MM.1S (cell line): Measurements from ENCODE around the gene PPM1H.

ENCODE experiments used
- DNase-seq: peaks from one replicate; pipeline ENCODE4 v3.0.0-alpha.2; 2015
- H2AFZ ChIP-seq: fragments of 300-600 bp; sonication (generic); 2 replicates; pipeline ENCODE4 v1.6.0; 2016; ENCODE audit warnings: antibody characterized with exemption, low read length
- H3F3A ChIP-seq: fragments of 300-600 bp; sonication (generic); 2 replicates; pipeline ENCODE4 v1.6.1; 2016; ENCODE audit warnings: mild to moderate bottlenecking, antibody characterized with exemption, low read length, moderate library complexity, mixed read lengths; ENCODE audit not compliant: insufficient read depth
- H3K27ac ChIP-seq: fragments of 300-600 bp; sonication (generic); 2 replicates; pipeline ENCODE4 v1.5.1; 2016; ENCODE audit warnings: mild to moderate bottlenecking, low read length
- H3K27me3 ChIP-seq: fragments of 300-600 bp; sonication (generic); replicated peaks from 2 replicates; pipeline ENCODE4 v1.6.0; 2016; ENCODE audit warnings: low read length; ENCODE audit not compliant: insufficient read depth
- H3K36me3 ChIP-seq: fragments of 300-600 bp; sonication (generic); replicated peaks from 2 replicates; pipeline ENCODE4 v1.6.1; 2016; ENCODE audit warnings: mild to moderate bottlenecking, low read length, mixed read lengths; ENCODE audit not compliant: insufficient read depth
- H3K4me1 ChIP-seq: fragments of 300-600 bp; sonication (generic); 2 replicates; pipeline ENCODE4 v1.6.1; 2016; ENCODE audit warnings: low read length, mixed read lengths
- H3K4me2 ChIP-seq: fragments of 300-600 bp; sonication (generic); 2 replicates; pipeline ENCODE4 v1.6.0; 2016; ENCODE audit warnings: low read depth, low read length
- H3K4me3 ChIP-seq: fragments of 300-600 bp; sonication (generic); 2 replicates; pipeline ENCODE4 v1.5.1; 2016; ENCODE audit warnings: low read length, mixed read lengths
- H3K79me2 ChIP-seq: fragments of 300-600 bp; sonication (generic); 2 replicates; pipeline ENCODE4 v1.6.1; 2016; ENCODE audit warnings: mixed run types, low read length, mixed read lengths
- H3K9ac ChIP-seq: fragments of 300-600 bp; sonication (generic); 2 replicates; pipeline ENCODE4 v1.6.1; 2016; ENCODE audit warnings: low read length, mixed read lengths
- H3K9me2 ChIP-seq: fragments of 300-600 bp; sonication (generic); replicated peaks from 2 replicates; pipeline ENCODE4 v1.6.1; 2016; ENCODE audit warnings: mild to moderate bottlenecking, low read length, mixed read lengths; ENCODE audit not compliant: insufficient read depth
- H3K9me3 ChIP-seq: fragments of 300-600 bp; sonication (generic); replicated peaks from 2 replicates; pipeline ENCODE4 v1.6.1; 2016; ENCODE audit warnings: mild to moderate bottlenecking, low read length, mixed read lengths; ENCODE audit not compliant: insufficient read depth
- H4K20me1 ChIP-seq: fragments of 300-600 bp; sonication (generic); 2 replicates; pipeline ENCODE4 v1.6.1; 2016; ENCODE audit warnings: mild to moderate bottlenecking, low read length, moderate library complexity, mixed read lengths; ENCODE audit not compliant: insufficient read depth
- EZH2 ChIP-seq: fragments of 300-600 bp; sonication (generic); optimal IDR thresholded peaks from 2 replicates; pipeline ENCODE3; 2017; ENCODE audit warnings: low read depth, mild to moderate bottlenecking, antibody characterized with exemption, low read length, mixed read lengths
- EZH2phosphoT487 ChIP-seq: fragments of 300-600 bp; sonication (generic); IDR thresholded peaks from 2 replicates; pipeline ENCODE4 v1.6.1; 2018; ENCODE audit warnings: antibody characterized with exemption, low read length
- TF ChIP-seq, protein P1 (sequence below): fragments of 300-600 bp; sonication (generic); IDR thresholded peaks from 2 replicates; pipeline ENCODE4 v1.5.1; 2016; ENCODE audit warnings: antibody characterized with exemption, low read length, mixed read lengths

PPM1H gene

DNA sequence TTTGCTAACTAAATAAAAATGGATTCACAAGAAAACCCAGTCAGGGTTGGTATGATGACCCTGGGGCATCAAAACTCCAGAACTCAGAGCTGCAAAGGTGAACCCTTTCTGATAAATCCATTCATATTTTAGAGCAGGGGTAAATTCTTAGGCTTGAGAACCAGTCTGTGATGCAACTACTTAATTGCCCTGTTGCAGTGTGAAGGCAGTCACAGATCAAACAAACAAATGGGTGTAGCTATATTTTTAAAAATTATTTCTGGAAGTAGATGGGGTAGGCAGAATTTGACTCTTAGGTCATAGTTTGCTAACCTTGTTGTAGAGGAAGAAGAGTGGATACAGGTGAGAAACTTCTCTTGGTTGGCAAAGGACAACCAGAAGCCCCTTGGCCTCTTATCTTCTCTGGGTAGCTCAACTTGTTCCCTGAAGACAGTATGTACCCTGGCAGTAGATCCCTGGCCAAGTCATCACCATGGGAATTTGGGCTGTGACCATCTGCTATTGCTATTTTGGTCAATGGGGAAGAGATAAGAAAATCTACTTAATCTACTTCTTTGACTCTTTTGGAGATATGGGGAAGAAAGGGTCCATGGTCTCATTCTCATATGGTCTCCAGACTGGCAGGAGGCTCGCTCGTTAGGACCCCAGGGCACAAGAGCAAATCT is 216.1 kb downstream of the PPM1H start:
- H3K79me2 ChIP-seq, result no peaks in the 10 kb centered on the region
- no peaks in the 10 kb centered on the region for H3K9me2 ChIP-seq
- H3K4me3 ChIP-seq, result no peak overlapping the region
- no peaks in the 10 kb centered on the region for H3K36me3 ChIP-seq
- H3K4me1 ChIP-seq, result no peaks in the 10 kb centered on the region
- H3K9ac ChIP-seq, result no peak overlapping the region
- H3F3A ChIP-seq, result no peaks in the 10 kb centered on the region
- DNase-seq, result no peak
- H4K20me1 ChIP-seq, result no peaks in the 10 kb centered on the region
- no peak for TF ChIP-seq EZH2phosphoT487
- TF ChIP-seq, protein P1, sequence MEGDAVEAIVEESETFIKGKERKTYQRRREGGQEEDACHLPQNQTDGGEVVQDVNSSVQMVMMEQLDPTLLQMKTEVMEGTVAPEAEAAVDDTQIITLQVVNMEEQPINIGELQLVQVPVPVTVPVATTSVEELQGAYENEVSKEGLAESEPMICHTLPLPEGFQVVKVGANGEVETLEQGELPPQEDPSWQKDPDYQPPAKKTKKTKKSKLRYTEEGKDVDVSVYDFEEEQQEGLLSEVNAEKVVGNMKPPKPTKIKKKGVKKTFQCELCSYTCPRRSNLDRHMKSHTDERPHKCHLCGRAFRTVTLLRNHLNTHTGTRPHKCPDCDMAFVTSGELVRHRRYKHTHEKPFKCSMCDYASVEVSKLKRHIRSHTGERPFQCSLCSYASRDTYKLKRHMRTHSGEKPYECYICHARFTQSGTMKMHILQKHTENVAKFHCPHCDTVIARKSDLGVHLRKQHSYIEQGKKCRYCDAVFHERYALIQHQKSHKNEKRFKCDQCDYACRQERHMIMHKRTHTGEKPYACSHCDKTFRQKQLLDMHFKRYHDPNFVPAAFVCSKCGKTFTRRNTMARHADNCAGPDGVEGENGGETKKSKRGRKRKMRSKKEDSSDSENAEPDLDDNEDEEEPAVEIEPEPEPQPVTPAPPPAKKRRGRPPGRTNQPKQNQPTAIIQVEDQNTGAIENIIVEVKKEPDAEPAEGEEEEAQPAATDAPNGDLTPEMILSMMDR, result no peak
- no peak for TF ChIP-seq EZH2
- H3K4me2 ChIP-seq, result no peak overlapping the region
- H2AFZ ChIP-seq, result no peak overlapping the region
- no peaks in the 10 kb centered on the region for H3K9me3 ChIP-seq
- no peak overlapping the region for H3K27ac ChIP-seq
- H3K27me3 ChIP-seq, result no peaks in the 10 kb centered on the region

- Histone ChIP-seq H3K9ac (no peak overlapping the region), H3K4me1 (no peaks in the 10 kb centered on the region), H3K27ac (no peak overlapping the region), H3K79me2 (no peaks in the 10 kb centered on the region), H4K20me1 (no peaks in the 10 kb centered on the region), H3K27me3 (no peaks in the 10 kb centered on the region), H2AFZ (no peak overlapping the region), H3K36me3 (no peaks in the 10 kb centered on the region), H3K4me2 (no peak overlapping the region), H3K9me3 (no peaks in the 10 kb centered on the region), H3K4me3 (no peak overlapping the region), H3K9me2 (no peaks in the 10 kb centered on the region), H3F3A (no peaks in the 10 kb centered on the region)
- TF ChIP-seq EZH2, result no peak
- TF ChIP-seq, protein P1, result no peak
- TF ChIP-seq EZH2phosphoT487, result no peak
- no peak for DNase-seq
Measured at GRCh38 chr12:62717643-62718042, 217.3 kb downstream of the PPM1H start.

DNA sequence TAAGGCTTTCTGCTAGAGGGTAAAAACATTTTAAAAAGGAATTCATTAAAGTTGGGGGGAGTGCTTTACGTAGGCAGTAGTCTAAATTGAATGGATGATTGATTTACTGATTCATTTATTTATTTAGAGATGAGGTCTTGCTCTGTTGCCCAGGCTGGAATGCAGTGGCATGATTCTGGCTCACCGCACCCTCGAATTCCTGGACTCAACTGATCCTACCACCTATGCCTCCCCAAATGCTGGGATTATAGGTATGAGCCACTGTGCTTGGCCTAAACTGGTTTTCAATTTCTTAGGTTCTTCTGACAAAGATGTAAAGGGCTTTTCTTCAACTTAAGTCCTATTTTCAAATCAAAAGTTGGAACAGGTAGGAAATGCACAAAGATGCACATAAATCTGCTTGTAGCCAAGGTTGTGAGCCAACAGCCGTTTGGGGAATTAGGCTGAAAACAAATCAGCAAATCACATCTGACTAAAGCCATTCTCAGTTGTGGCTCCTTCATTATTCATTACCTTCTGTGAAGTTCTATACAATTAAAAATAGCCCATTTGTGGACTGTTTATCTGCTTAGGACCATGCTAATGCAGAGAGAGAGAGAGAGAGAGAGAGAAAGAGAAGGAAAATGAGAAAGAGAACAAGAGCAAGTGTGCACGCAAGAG is 218.0 kb downstream of the PPM1H start:
- Histone ChIP-seq H3F3A (no peaks in the 10 kb centered on the region), H3K27me3 (no peaks in the 10 kb centered on the region), H3K9me2 (no peaks in the 10 kb centered on the region), H3K4me2 (no peak overlapping the region), H3K9me3 (no peaks in the 10 kb centered on the region), H3K79me2 (no peaks in the 10 kb centered on the region), H3K27ac (no peak overlapping the region), H3K36me3 (no peaks in the 10 kb centered on the region), H3K9ac (no peak overlapping the region), H3K4me3 (no peak overlapping the region), H4K20me1 (no peaks in the 10 kb centered on the region), H3K4me1 (no peaks in the 10 kb centered on the region), H2AFZ (no peak overlapping the region)
- DNase-seq, result no peak
- TF ChIP-seq EZH2 (no peak), EZH2phosphoT487 (no peak)
- TF ChIP-seq, protein P1, result no peak
